BJ (cell line): ENCODE results near the gene METTL23. TPM values are rescaled to one million over a fixed set of nuclear protein-coding genes. Genes with fewer than 3 reads are reported as not detected.

Experiments
- CTCF ChIA-PET: fragments of 350-600 bp; formaldehyde crosslinking; extraction: SDS; loops from one replicate; lab custom pipeline; 2021; ENCODE audit warnings: antibody characterized with exemption, inconsistent platforms; lab: Yijun Ruan, JAX
- POLR2A ChIA-PET: fragments of 300-600 bp; sonication (Branson Sonifier 250); formaldehyde crosslinking; extraction: SDS; loops from one replicate; lab custom pipeline; 2021; ENCODE audit warnings: antibody characterized with exemption; lab: Charles Lee
- DNase-seq: peaks from one replicate; pipeline ENCODE4 v3.0.0-alpha.2; 2011; ENCODE audit warnings: low read depth
- H3K27me3 ChIP-seq: 2 replicates; pipeline ENCODE4 v1.6.0; 2011; ENCODE audit warnings: low read length; ENCODE audit not compliant: control insufficient read depth, insufficient read depth
- H3K36me3 ChIP-seq: 2 replicates; pipeline ENCODE4 v1.5.1; 2011; ENCODE audit warnings: low read length; ENCODE audit not compliant: control insufficient read depth, insufficient read depth
- H3K4me3 ChIP-seq: 2 replicates; pipeline ENCODE4 v1.5.1; 2011; ENCODE audit warnings: low read depth, mild to moderate bottlenecking, control low read depth, low read length
- CTCF ChIP-seq: IDR thresholded peaks from 2 replicates; pipeline ENCODE4 v1.5.1; 2011; ENCODE audit warnings: low read depth, mild to moderate bottlenecking, control low read depth, inconsistent platforms, low read length, moderate library complexity; ENCODE audit not compliant: insufficient read depth
- polyA plus RNA-seq: library from polyadenylated mRNA; depleted of rRNA; stranded (reverse); fragments of >200 nt; gene quantifications from 2 replicates; pipeline ENCODE4 v1.2.3, GENCODE V29; 2011

Gene METTL23
- polyA plus RNA-seq, 1 experiment, result 35.0 TPM

- Histone ChIP-seq H3K4me3 (no peak overlapping the region), H3K27me3 (no peaks in the 10 kb centered on the region), H3K36me3 (peaks cover 28% of the 10 kb centered on the region)
- ChIA-PET POLR2A (no interaction called here), CTCF (interaction anchor here (1.0 to 1.2 kb wide), 3 partner anchors 13 to 162 kb away, joined by 3 read pairs; no protein-coding TSS in a partner anchor)
- TF ChIP-seq CTCF, result no peak
- DNase-seq, result no peak
Measured at GRCh38 chr17:76684756-76685155, 41.9 kb upstream of the METTL23 start.

GRCh38 chr17:76685366-76685765 is 41.3 kb upstream of the METTL23 start:
- POLR2A ChIA-PET, result no interaction called here
- CTCF ChIA-PET, result interaction anchor here (1.0 kb wide), 1 partner anchor 162 kb away, joined by 3 read pairs; no protein-coding TSS in a partner anchor
- TF ChIP-seq CTCF, result no peak

GRCh38 chr17:76685846-76686245 is 40.8 kb upstream of the METTL23 start:
- TF ChIP-seq CTCF, result no peak
- H3K27me3 ChIP-seq, result no peaks in the 10 kb centered on the region
- no peak for DNase-seq
- CTCF ChIA-PET, result no interaction called here
- peaks cover 27% of the 10 kb centered on the region for H3K36me3 ChIP-seq
- POLR2A ChIA-PET, result no interaction called here
- H3K4me3 ChIP-seq, result no peak overlapping the region

More at GRCh38 chr17:76685366-76685765, 41.3 kb upstream of the METTL23 start:
- Histone ChIP-seq H3K4me3 (no peak overlapping the region), H3K36me3 (peaks cover 28% of the 10 kb centered on the region), H3K27me3 (no peaks in the 10 kb centered on the region)
- no peak for DNase-seq

GRCh38 chr17:76686538-76687297 is 39.9 kb upstream of the METTL23 start:
- ChIA-PET POLR2A (no interaction called here), CTCF (interaction anchor here (0.6 kb wide), 1 partner anchor 46 kb away, joined by 3 read pairs; no protein-coding TSS in a partner anchor)
- Histone ChIP-seq H3K36me3 (peaks cover 24% of the 10 kb centered on the region), H3K27me3 (no peaks in the 10 kb centered on the region), H3K4me3 (no peak overlapping the region)
- TF ChIP-seq CTCF, result no peak
- no peak for DNase-seq

GRCh38 chr17:76687298-76688164 is 39.1 kb upstream of the METTL23 start:
- Histone ChIP-seq H3K4me3 (no peak overlapping the region), H3K27me3 (no peaks in the 10 kb centered on the region), H3K36me3 (peaks cover 18% of the 10 kb centered on the region)
- DNase-seq, result no peak
- TF ChIP-seq CTCF, result no peak
- ChIA-PET POLR2A (no interaction called here), CTCF (interaction anchor here (1.6 kb wide), 1 partner anchor 127 kb away, joined by 3 read pairs; no protein-coding TSS in a partner anchor)
